Aorta (tissue), 5 donors: ENCODE measurements around the gene PFDN1. TPM values are rescaled to one million over a fixed set of nuclear protein-coding genes. Genes with fewer than 3 reads are reported as not detected.

ENCODE experiments used
- ATAC-seq: fragments of 200-7000 bp; cut with Tn5 transposase; one replicate; pipeline ENCODE4 v1.9.1; 2022; ENCODE audit warnings: moderate library complexity; ENCODE audit not compliant: low FRiP score
- DNase-seq, 2 donors: peaks; one replicate each; pipeline ENCODE4 v3.0.0-alpha.2; 2020
- H3K27ac ChIP-seq, 2 donors: one replicate each; pipeline ENCODE4 v1.5.1; 2013; ENCODE audit warnings: low read length in 2 of 2, mild to moderate bottlenecking in 2 of 2, moderate library complexity in 2 of 2, control low read depth in 1 of 2, inconsistent platforms in 1 of 2, low read depth in 1 of 2
- H3K27me3 ChIP-seq, 2 donors: one replicate each; pipeline ENCODE4 v1.6.1; 2013; ENCODE audit warnings: control low read depth in 1 of 2, low read length in 1 of 2, mild to moderate bottlenecking in 1 of 2, moderate library complexity in 1 of 2; ENCODE audit not compliant: insufficient read depth in 2 of 2, control insufficient read depth in 1 of 2
- H3K36me3 ChIP-seq, 2 donors: one replicate each; pipeline ENCODE4 v1.6.1; 2013; ENCODE audit warnings: control low read depth in 1 of 2, low read length in 1 of 2, mild to moderate bottlenecking in 1 of 2; ENCODE audit not compliant: insufficient read depth in 2 of 2, control insufficient read depth in 1 of 2
- H3K4me1 ChIP-seq, 2 donors: one replicate each; pipeline ENCODE4 v1.6.1; 2013; ENCODE audit warnings: low read length in 2 of 2, control low read depth in 1 of 2, mild to moderate bottlenecking in 1 of 2, moderate library complexity in 1 of 2; ENCODE audit not compliant: insufficient read depth in 2 of 2, control insufficient read depth in 1 of 2
- H3K4me3 ChIP-seq, 2 donors: one replicate each; pipeline ENCODE4 v1.5.1; 2013; ENCODE audit warnings: low read length in 2 of 2, control low read depth in 1 of 2, mild to moderate bottlenecking in 1 of 2
- H3K9me3 ChIP-seq: one replicate; pipeline ENCODE4 v1.6.1; 2013; ENCODE audit warnings: mild to moderate bottlenecking, low read length; ENCODE audit not compliant: control insufficient read depth
- WGBS, 2 donors: extraction: QIAGEN DNeasy Blood & Tissue Kit; methylation state at CpG; one replicate each; pipeline ENCODE4 v1.1.7; 2013; 5-methylcytosine and 5-hydroxymethylcytosine counted together
- intact Hi-C, 2 donors: fragments of 100-400 bp; cut with DNase I; formaldehyde crosslinking; loops; one replicate each; pipeline versions ENCODE4 v1.14.2 to v1.15.0; 2022
- polyA plus RNA-seq, 2 donors: library from polyadenylated mRNA; stranded (reverse); fragments of 200-250 nt; gene quantifications; one replicate each; pipeline ENCODE4 v1.2.3, GENCODE V29; 2013
- total RNA-seq, 2 donors: library from RNA; stranded (reverse); fragmentation: NEBNext Ultra II Directional; extraction: Animal tissue kit (Norgen Biotek cat#: 25700); gene quantifications; one replicate each; pipeline ENCODE4 v1.2.1, GENCODE V29; 2021
- donor health status: healthy with polysubstance abuse.
- donor health status: Bipolar disorder and iron deficiency.
- donor health status: DM: no; HTN: no; CAD: no.
- donor health status: DM: no; HTN: no; CAD: no.
- donor health status: DM: yes; HTN: yes; CAD: no.

The PFDN1 gene
- total and polyA plus RNA-seq, 4 donors: 31.8 to 89.5 (median 58.8) TPM

DNA sequence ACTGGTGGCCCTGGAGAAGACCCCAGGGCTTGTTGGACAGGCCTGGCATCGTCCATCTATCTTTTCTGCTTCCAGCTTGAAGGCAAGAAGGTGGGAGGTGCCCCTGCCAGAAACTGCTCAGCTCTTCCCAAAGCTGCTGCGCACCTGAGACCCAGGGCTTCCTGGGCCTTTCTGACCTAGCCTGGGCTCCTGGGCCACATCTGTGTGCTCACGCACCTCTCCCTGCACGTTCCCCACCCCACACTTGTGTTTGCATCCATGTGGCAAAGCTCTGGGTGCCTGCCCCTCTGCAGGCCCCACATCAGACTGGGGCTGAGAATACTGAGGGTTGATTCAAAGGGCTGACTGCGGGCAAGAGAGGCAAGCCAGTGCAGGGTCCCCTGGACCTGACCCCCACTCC is 63.4 kb downstream of the PFDN1 start:
- intact Hi-C loops: no loop called here
- Histone ChIP-seq H3K4me1 (no peaks in the 10 kb centered on the region), H3K4me3 (no peak overlapping the region), H3K27me3 (no peaks in the 10 kb centered on the region), H3K36me3 (no peaks in the 10 kb centered on the region), H3K27ac (no peak overlapping the region), H3K9me3 (no peaks in the 10 kb centered on the region)
- no peak for ATAC-seq
- 93 to 94% methylated on average over 5 of the region's 5 CpGs for WGBS, 2 donors
- DNase-seq: no peak

DNA sequence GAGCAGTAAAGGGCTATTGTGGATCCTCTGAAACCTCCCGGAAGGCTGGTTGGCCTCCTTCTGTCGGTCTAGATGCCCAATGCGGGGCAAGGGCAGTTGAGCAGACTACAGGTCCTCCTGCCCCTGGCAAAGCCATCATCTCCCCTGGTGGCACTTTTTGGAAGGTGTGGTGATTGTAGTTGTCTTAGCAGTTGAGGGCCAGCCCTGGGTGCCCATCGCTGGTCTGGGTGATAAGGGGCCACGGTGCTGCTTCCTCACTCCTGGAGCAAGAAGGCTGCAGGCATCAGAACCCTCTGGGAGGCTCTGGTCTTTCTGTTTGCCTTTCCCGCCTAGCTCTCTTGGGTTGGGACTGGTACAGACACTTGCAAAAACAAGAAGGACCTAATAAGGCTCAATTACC is 64.1 kb downstream of the PFDN1 start:
- Histone ChIP-seq H3K27me3 (no peaks in the 10 kb centered on the region), H3K27ac (no peak overlapping the region), H3K4me3 (no peak overlapping the region), H3K36me3 (no peaks in the 10 kb centered on the region), H3K4me1 (no peaks in the 10 kb centered on the region), H3K9me3 (no peaks in the 10 kb centered on the region)
- 92% methylated on average over 6 of the region's 6 CpGs for WGBS, 2 donors
- DNase-seq (no peak), ATAC-seq (no peak)
- intact Hi-C loops: no loop called here

- intact Hi-C loops: no loop called here
- H3K27ac ChIP-seq: no peak overlapping the region
- H3K4me1 ChIP-seq: no peaks in the 10 kb centered on the region
- H3K4me3 ChIP-seq: no peak overlapping the region
- DNase-seq (no peak), ATAC-seq (no peak)
- no peaks in the 10 kb centered on the region for H3K36me3 ChIP-seq
- H3K9me3 ChIP-seq: no peaks in the 10 kb centered on the region
- 89 to 90% methylated on average over 6 of the region's 6 CpGs for WGBS, 2 donors
- H3K27me3 ChIP-seq: no peaks in the 10 kb centered on the region
These were observed 65.9 kb downstream of the PFDN1 start for GRCh38 chr5:140236891-140237598.

DNA sequence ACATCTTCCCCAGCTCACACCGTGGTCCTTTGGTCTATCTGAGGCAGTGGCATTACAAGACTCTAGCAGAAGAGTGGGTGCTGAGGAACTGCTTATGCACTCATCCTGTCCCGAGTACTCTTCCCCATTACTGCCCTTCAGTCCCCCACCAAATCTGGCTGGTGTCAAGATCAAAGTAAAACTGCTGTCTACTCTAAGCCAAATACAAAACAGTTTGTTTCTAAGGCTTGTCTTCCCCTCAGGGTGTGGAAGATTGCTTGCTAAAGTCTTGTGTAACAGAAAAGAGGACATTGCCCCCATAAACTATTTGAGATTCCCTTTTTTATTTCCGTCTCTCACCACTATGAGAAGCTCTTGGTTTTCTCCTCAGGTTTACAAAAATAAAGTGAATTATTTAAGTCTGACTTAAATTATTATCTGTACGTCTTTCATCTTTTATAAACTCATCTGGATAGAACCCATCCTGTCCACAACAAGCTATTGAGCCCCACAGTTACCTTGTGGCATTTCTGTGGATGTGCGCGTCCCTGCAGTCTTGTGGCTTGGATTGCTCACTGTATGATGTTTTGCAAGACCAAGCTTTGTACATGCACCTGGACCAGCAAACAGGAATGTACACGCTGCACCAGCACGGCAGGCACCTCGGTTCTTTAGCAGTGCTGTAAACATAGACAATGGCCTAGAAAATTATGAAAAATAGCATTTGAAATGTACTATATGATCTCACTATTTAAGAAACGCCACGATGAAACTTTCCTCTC is 66.9 kb downstream of the PFDN1 start:
- DNase-seq (no peak), ATAC-seq (no peak)
- H3K4me3 ChIP-seq: no peak overlapping the region
- H3K9me3 ChIP-seq: no peaks in the 10 kb centered on the region
- 89 to 90% methylated on average over 11 of the region's 11 CpGs for WGBS, 2 donors
- no peak overlapping the region for H3K27ac ChIP-seq
- H3K36me3 ChIP-seq: no peaks in the 10 kb centered on the region
- no peaks in the 10 kb centered on the region for H3K4me1 ChIP-seq
- no peaks in the 10 kb centered on the region for H3K27me3 ChIP-seq
- intact Hi-C loops: no loop called here

DNA sequence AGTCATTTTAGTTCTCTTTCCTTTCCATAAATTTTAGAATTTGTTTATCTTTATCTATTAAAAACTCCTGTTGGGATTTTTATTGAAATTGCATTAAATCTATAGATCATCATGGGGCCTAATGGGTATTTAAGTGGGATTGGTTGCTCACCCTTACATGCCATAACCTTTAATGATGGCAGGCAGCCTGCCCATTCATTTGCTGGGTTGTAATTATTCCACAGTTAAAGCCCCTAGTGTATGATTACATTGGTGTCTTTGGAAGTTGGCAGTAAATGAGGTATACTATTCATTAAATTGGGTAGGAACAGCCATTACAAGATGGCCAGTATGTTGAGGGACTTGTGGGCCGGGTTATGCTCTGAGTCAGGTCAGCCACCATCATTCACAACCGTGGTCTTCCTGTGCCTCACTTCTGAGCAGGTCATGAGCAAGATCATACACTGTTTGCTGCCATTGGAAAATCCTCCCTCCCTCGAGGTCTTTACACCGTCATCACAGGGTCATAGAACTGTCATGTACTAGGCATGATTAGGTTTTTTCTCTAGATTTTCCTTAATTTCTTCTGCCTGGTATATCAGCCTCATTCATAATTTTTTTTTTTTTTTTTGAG is 68.4 kb downstream of the PFDN1 start:
- H3K4me3 ChIP-seq: no peak overlapping the region
- 92 to 94% methylated on average over 4 of the region's 4 CpGs for WGBS, 2 donors
- H3K27me3 ChIP-seq: no peaks in the 10 kb centered on the region
- no peak overlapping the region for H3K27ac ChIP-seq
- no peak for ATAC-seq
- no peaks in the 10 kb centered on the region for H3K4me1 ChIP-seq
- H3K9me3 ChIP-seq: no peaks in the 10 kb centered on the region
- intact Hi-C loops: no loop called here
- no peaks in the 10 kb centered on the region for H3K36me3 ChIP-seq
- no peak for DNase-seq

GRCh38 chr5:140232731-140233130 is 70.2 kb downstream of the PFDN1 start:
- Histone ChIP-seq H3K9me3 (no peaks in the 10 kb centered on the region), H3K4me1 (no peaks in the 10 kb centered on the region), H3K4me3 (no peak overlapping the region), H3K27ac (no peak overlapping the region), H3K27me3 (no peaks in the 10 kb centered on the region), H3K36me3 (no peaks in the 10 kb centered on the region)
- DNase-seq (no peak), ATAC-seq (no peak)
- WGBS, 2 donors: 96 to 98% methylated on average over 1 of the region's 1 CpG
- intact Hi-C loops: no loop called here

- H3K36me3 ChIP-seq: no peaks in the 10 kb centered on the region
- ATAC-seq (no peak), DNase-seq (no peak)
- intact Hi-C loops: no loop called here
- H3K27ac ChIP-seq: no peak overlapping the region
- no peaks in the 10 kb centered on the region for H3K27me3 ChIP-seq
- H3K4me1 ChIP-seq: no peaks in the 10 kb centered on the region
- H3K9me3 ChIP-seq: no peaks in the 10 kb centered on the region
- 93 to 95% methylated on average over 1 of the region's 1 CpG for WGBS, 2 donors
- no peak overlapping the region for H3K4me3 ChIP-seq
These were observed 72.5 kb downstream of the PFDN1 start for GRCh38 chr5:140230373-140230772.

- ATAC-seq (peak; percentile 7), DNase-seq (no peak)
- Histone ChIP-seq H3K27ac (no peak overlapping the region), H3K36me3 (no peaks in the 10 kb centered on the region), H3K27me3 (no peaks in the 10 kb centered on the region), H3K4me1 (no peaks in the 10 kb centered on the region), H3K4me3 (no peak overlapping the region), H3K9me3 (no peaks in the 10 kb centered on the region)
- intact Hi-C loops: no loop called here
- 88 to 90% methylated on average over 7 of the region's 7 CpGs for WGBS, 2 donors
These were observed 74.5 kb downstream of the PFDN1 start for GRCh38 chr5:140228364-140228837.
